Esophagus (tissue), 2 donors: ENCODE measurements around the gene SIGLEC5. TPM values are rescaled to one million over a fixed set of nuclear protein-coding genes. Genes with fewer than 3 reads are reported as not detected.

Experiments used
- H3K27ac ChIP-seq, 2 donors: one replicate each; pipeline ENCODE4 v1.5.1; 2013; ENCODE audit warnings: low read depth in 2 of 2, mild to moderate bottlenecking in 2 of 2, inconsistent platforms in 1 of 2, low read length in 1 of 2, moderate library complexity in 1 of 2
- H3K27me3 ChIP-seq, 2 donors: one replicate each; pipeline ENCODE4 v1.6.1; 2013; ENCODE audit warnings: low read length in 2 of 2, control low read depth in 1 of 2, mild to moderate bottlenecking in 1 of 2; ENCODE audit not compliant: insufficient read depth in 2 of 2, control insufficient read depth in 1 of 2
- H3K36me3 ChIP-seq, 2 donors: one replicate each; pipeline ENCODE4 v1.6.1; 2013; ENCODE audit warnings: low read length in 1 of 2; ENCODE audit not compliant: control insufficient read depth in 2 of 2, insufficient read depth in 2 of 2
- H3K4me1 ChIP-seq, 2 donors: one replicate each; pipeline ENCODE4 v1.6.1; 2013; ENCODE audit warnings: low read length in 1 of 2; ENCODE audit not compliant: control insufficient read depth in 2 of 2, insufficient read depth in 2 of 2
- H3K4me3 ChIP-seq, 2 donors: one replicate each; pipeline ENCODE4 v1.5.1; 2013; ENCODE audit warnings: low read length in 2 of 2, mild to moderate bottlenecking in 2 of 2, low read depth in 1 of 2, moderate library complexity in 1 of 2
- H3K9me3 ChIP-seq, 2 donors: one replicate each; pipeline ENCODE4 v1.6.1; 2013; ENCODE audit warnings: mild to moderate bottlenecking in 2 of 2, low read depth in 1 of 2, low read length in 1 of 2, moderate library complexity in 1 of 2; ENCODE audit not compliant: control insufficient read depth in 2 of 2, insufficient read depth in 1 of 2
- WGBS, 2 donors: extraction: QIAGEN DNeasy Blood & Tissue Kit; methylation state at CpG; one replicate each; pipeline ENCODE4 v1.1.7; 2013; 5-methylcytosine and 5-hydroxymethylcytosine counted together
- polyA plus RNA-seq, 2 donors: library from polyadenylated mRNA; stranded (reverse); fragments of 200-250 nt; gene quantifications; one replicate each; pipeline ENCODE4 v1.2.3, GENCODE V29; 2013
- donor health status: healthy with polysubstance abuse.
- donor health status: Bipolar disorder and iron deficiency.

Gene SIGLEC5
- polyA plus RNA-seq, 2 donors = not detected

DNA sequence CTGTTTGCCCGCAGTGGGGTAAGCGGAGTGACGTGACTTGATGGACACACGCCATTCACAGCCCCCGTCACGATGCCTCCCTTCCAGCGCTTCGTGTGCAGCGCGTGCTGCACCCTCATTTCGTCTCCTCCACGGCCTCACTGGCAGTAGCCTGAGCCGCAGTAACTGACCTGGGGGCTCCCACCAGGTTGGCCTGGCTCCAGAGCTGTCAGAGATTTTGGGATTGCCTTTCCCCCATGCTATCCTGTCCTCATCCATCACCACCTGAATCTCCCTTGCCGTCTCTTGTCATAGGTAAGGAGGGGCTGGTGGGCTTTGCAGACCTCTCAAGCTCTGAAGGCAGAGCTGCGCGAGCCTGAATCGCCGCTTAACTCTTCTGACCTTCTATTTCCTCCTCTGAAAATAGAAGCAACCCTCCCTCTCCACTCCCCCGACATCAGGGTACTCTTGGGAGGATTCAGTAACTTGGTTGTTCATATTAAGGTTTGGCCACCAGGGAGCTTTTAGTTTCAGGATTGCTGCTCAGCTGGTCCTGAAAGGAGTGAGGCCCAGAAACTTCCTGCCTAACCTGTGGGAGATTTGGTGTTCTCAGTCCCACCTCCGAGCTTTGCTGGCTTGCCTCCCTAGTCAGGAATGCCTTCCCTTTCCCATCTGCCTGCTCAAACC, 27.9 kb downstream of the SIGLEC5 start:
- peaks cover 0 to 5% of the 10 kb centered on the region in 2 donors for H3K9me3 ChIP-seq
- no peaks in the 10 kb centered on the region for H3K36me3 ChIP-seq
- no peaks in the 10 kb centered on the region for H3K4me1 ChIP-seq
- H3K27me3 ChIP-seq = no peaks in the 10 kb centered on the region
- H3K27ac ChIP-seq = no peak overlapping the region
- no peak overlapping the region for H3K4me3 ChIP-seq
- 89 to 90% methylated on average over 20 of the region's 20 CpGs for WGBS, 2 donors

DNA sequence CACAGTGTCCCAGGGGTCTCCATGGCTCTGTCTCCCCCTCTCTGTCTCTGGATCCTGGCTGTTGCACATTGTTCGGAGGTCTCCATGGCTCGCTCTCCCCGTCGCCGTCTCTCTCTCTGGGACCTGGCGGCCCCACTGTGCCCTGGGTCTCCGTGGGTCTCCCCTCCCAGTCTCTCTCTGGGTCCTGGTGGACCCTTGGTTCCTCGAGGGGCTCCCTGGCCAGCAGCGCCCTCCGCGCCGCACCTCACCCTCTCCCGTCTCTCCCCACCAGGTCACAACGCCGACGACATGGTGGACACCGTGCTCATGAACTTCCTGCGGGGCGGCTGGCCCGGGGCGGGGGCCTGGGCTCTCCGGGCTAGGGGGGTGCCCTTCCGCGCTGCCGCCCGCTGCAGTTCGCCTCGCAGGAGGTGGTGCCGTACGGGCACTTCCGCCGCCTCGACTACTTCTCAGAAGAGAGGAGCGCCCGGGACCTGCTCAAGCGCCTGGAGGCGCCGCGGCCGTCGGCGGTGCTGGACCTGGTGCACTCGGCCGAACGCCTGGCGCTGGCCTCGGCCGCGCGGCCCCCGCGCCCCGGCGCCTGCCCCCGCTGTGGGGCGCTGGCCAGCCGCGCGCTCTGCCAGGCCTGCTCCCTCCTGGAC, 29.1 kb downstream of the SIGLEC5 start:
- no peaks in the 10 kb centered on the region for H3K27me3 ChIP-seq
- H3K36me3 ChIP-seq = no peaks in the 10 kb centered on the region
- no peak overlapping the region for H3K4me3 ChIP-seq
- H3K9me3 ChIP-seq = peaks cover 0 to 5% of the 10 kb centered on the region in 2 donors
- H3K27ac ChIP-seq = no peak overlapping the region
- WGBS, 2 donors = 20 to 22% methylated on average over 48 to 59 of the region's 59 CpGs
- H3K4me1 ChIP-seq = no peaks in the 10 kb centered on the region

DNA sequence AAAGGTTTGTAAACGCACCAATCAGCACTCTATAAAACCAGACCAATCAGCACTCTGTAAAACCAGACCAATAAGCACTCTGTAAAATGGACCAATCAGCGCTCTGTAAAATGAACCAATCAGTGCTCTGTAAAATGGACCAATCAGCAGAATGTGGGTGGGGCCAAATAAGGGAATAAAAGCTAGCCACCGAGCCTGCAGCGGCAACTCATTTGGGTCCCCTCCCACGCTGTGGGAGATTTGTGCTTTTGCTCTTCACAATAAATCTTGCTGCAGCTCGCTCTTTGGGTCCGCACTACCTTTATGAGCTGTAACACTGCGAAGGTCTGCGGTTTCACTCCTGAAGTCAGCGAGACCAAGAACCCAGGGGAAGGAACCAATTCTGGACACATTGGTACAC, 31.1 kb downstream of the SIGLEC5 start:
- Histone ChIP-seq H3K27me3 (no peaks in the 10 kb centered on the region), H3K36me3 (no peaks in the 10 kb centered on the region), H3K27ac (no peak overlapping the region), H3K9me3 (peaks cover 0 to 5% of the 10 kb centered on the region in 2 donors), H3K4me1 (peaks cover 0 to 4% of the 10 kb centered on the region in 2 donors), H3K4me3 (no peak overlapping the region)
- 94 to 98% methylated on average over 10 of the region's 10 CpGs for WGBS, 2 donors

DNA sequence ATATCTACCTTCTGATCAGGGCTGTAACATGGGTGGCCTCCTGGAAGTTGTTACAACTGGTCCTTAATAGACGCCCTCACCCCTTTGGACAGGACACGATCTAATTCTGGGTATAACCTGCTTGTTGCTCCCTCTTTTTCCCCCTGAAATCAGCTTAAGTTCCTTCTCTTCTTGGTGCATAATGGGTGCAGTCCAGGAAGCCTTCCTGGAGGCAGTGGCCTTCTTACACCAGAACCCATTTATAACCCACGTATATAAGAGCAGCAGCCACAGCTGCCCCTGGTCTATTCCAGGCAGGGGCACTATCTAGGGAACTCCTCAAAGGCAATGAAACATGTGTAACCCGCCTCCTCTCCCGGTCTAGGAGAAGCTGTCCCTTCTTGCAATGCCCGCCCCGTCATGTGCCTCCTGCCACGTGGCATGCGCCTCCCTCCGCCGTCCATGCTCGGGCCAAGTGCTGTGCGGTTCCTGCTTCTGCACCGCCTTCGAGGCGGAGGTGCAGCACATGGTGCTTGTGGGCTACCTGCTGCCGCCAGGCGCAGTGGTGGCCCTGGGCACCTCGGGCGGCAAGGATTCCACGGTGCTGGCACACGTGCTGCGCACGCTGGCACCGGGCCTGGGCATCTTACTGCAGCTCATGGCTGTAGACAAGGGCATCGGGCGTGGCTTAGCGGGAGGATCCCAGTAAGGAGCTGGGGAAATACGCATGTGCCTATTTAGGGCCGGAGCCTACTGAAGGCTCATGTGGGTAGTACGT, 31.9 kb downstream of the SIGLEC5 start:
- H3K27me3 ChIP-seq = no peaks in the 10 kb centered on the region
- peaks cover 0 to 10% of the 10 kb centered on the region in 2 donors for H3K4me1 ChIP-seq
- H3K36me3 ChIP-seq = no peaks in the 10 kb centered on the region
- 94 to 95% methylated on average over 31 of the region's 31 CpGs for WGBS, 2 donors
- no peak overlapping the region for H3K27ac ChIP-seq
- H3K4me3 ChIP-seq = no peak overlapping the region
- peaks cover 0 to 5% of the 10 kb centered on the region in 2 donors for H3K9me3 ChIP-seq

- 86 to 88% methylated on average over 8 of the region's 8 CpGs for WGBS, 2 donors
- peak overlapping the region; percentile 60 to 64 for H3K4me3 ChIP-seq
Observed at GRCh38 chr19:51595190-51596175, 34.7 kb downstream of the SIGLEC5 start.

GRCh38 chr19:51594774-51595109, 35.5 kb downstream of the SIGLEC5 start:
- WGBS, 2 donors = 16 to 17% methylated on average over 6 of the region's 6 CpGs
- Histone ChIP-seq H3K27me3 (no peaks in the 10 kb centered on the region), H3K4me3 (peak overlapping the region; percentile 60 to 64), H3K36me3 (no peaks in the 10 kb centered on the region), H3K4me1 (peaks cover 0 to 14% of the 10 kb centered on the region in 2 donors), H3K9me3 (peaks cover 0 to 5% of the 10 kb centered on the region in 2 donors), H3K27ac (peak overlapping the region in 1 of 2 donors; percentile 62)

More at GRCh38 chr19:51595190-51596175, 34.7 kb downstream of the SIGLEC5 start:
- Histone ChIP-seq H3K36me3 (no peaks in the 10 kb centered on the region), H3K27ac (no peak overlapping the region), H3K4me1 (peaks cover 0 to 14% of the 10 kb centered on the region in 2 donors), H3K27me3 (no peaks in the 10 kb centered on the region), H3K9me3 (peaks cover 0 to 5% of the 10 kb centered on the region in 2 donors)

GRCh38 chr19:51593969-51594773, 36.0 kb downstream of the SIGLEC5 start:
- no peaks in the 10 kb centered on the region for H3K36me3 ChIP-seq
- H3K4me1 ChIP-seq = peaks cover 0 to 14% of the 10 kb centered on the region in 2 donors
- H3K4me3 ChIP-seq = peak overlapping the region; percentile 69 to 74
- peaks cover 0 to 5% of the 10 kb centered on the region in 2 donors for H3K9me3 ChIP-seq
- peak overlapping the region in 1 of 2 donors; percentile 62 for H3K27ac ChIP-seq
- 1% methylated on average over 61 of the region's 61 CpGs for WGBS, 2 donors
- H3K27me3 ChIP-seq = no peaks in the 10 kb centered on the region

GRCh38 chr19:51593138-51593890, 36.9 kb downstream of the SIGLEC5 start:
- Histone ChIP-seq H3K4me1 (peaks cover 0 to 14% of the 10 kb centered on the region in 2 donors), H3K9me3 (peaks cover 0 to under 1% of the 10 kb centered on the region in 2 donors), H3K27me3 (no peaks in the 10 kb centered on the region), H3K36me3 (no peaks in the 10 kb centered on the region), H3K4me3 (peak overlapping the region; percentile 69 to 74), H3K27ac (no peak overlapping the region)
- WGBS, 2 donors = 22 to 30% methylated on average over 10 of the region's 10 CpGs
